Kidney (tissue), 22 donors: Measurements from ENCODE around the gene SENP3. TPM values are rescaled to one million over a fixed set of nuclear protein-coding genes. Genes with fewer than 3 reads are reported as not detected.

Source experiments
- DNase-seq, 5 donors: peaks; one replicate each; pipeline ENCODE4 v3.0.0-alpha.2; 2013 to 2020
- FAIRE-seq: peaks from 2 replicates; lab custom pipeline; 2012; peaks lifted over from hg19 to GRCh38; lab: Jason Lieb, UNC
- H3K27ac ChIP-seq, 2 donors: one replicate each; pipeline ENCODE4 v1.7.0; 2013; ENCODE audit warnings: low read depth in 2 of 2, low read length in 2 of 2, inconsistent platforms in 1 of 2
- H3K27me3 ChIP-seq: one replicate; pipeline ENCODE4 v1.7.1; 2013; ENCODE audit warnings: low read length, inconsistent platforms; ENCODE audit not compliant: control insufficient read depth, insufficient read depth
- H3K36me3 ChIP-seq, 3 donors: one replicate each; pipeline versions ENCODE4 v1.7.0 to v1.7.1; 2013; ENCODE audit warnings: low read length in 3 of 3, control low read depth in 1 of 3, inconsistent platforms in 1 of 3; ENCODE audit not compliant: insufficient read depth in 3 of 3, control insufficient read depth in 2 of 3
- H3K4me1 ChIP-seq, 3 donors: one replicate each; pipeline versions ENCODE4 v1.7.0 to v1.7.1; 2013; ENCODE audit warnings: low read length in 3 of 3, inconsistent platforms in 1 of 3, low read depth in 1 of 3; ENCODE audit not compliant: control insufficient read depth in 2 of 3, insufficient read depth in 2 of 3
- H3K4me3 ChIP-seq, 3 donors: one replicate each; pipeline versions ENCODE4 v1.7.0 to v1.8.1; 2013; ENCODE audit warnings: low read length in 3 of 3, control low read depth in 1 of 3, inconsistent platforms in 1 of 3
- H3K9ac ChIP-seq, 3 donors: one replicate each; pipeline versions ENCODE4 v1.7.0 to v1.7.1; 2013; ENCODE audit warnings: low read length in 3 of 3, control low read depth in 1 of 3, inconsistent platforms in 1 of 3
- H3K9me3 ChIP-seq, 3 donors: one replicate each; pipeline versions ENCODE4 v1.7.0 to v1.7.1; 2013; ENCODE audit warnings: low read length in 3 of 3, control low read depth in 1 of 3, inconsistent platforms in 1 of 3; ENCODE audit not compliant: control insufficient read depth in 2 of 3, insufficient read depth in 1 of 3
- CTCF ChIP-seq: IDR thresholded peaks from 3 replicates; pipeline ENCODE4 v1.5.1; 2012; ENCODE audit warnings: mild to moderate bottlenecking, moderate library complexity, borderline replicate concordance; ENCODE audit not compliant: insufficient read depth; ENCODE audit errors: extremely low read depth
- intact Hi-C: fragments of 100-400 bp; cut with DNase I; formaldehyde crosslinking; loops from one replicate; pipeline ENCODE4 v1.11.1; 2022
- long read RNA-seq, 10 donors: library from polyadenylated mRNA in 1 of 10; unstranded in 1 of 10; transcript quantifications; one replicate each; pipeline ENCODE4 v2.0.0 and lab custom pipeline, GENCODE V29; 2021 to 2026
- polyA plus RNA-seq: library from polyadenylated mRNA; stranded (reverse); fragments of 350-450 nt; fragmentation: Illumina TruSeq; extraction: RNeasy Lipid Tissue Mini Kit (QIAGEN cat#74804); gene quantifications from one replicate; pipeline ENCODE4 v1.2.3, GENCODE V29; 2014; ENCODE audit warnings: low read depth, low replicate concordance; ENCODE audit not compliant: insufficient read depth
- total RNA-seq: library from RNA; stranded (reverse); fragmentation: NEBNext Ultra II Directional; extraction: Animal tissue kit (Norgen Biotek cat#: 25700); gene quantifications from one replicate; pipeline ENCODE4 v1.2.1, GENCODE V29; 2021
- donor health status: control.
- donor health status: control.
- donor health status: control.
- donor health status: control.
- donor health status: control.
- donor health status: DM: yes; HTN: yes; CAD: no.
- donor health status: Normal renal cell carcinoma (clear cell type).

Gene SENP3
- 43.5 TPM for total RNA-seq
- polyA plus RNA-seq = 50.3 TPM
- long read RNA-seq, donor 1, transcript SENP3-205 (1 exons, 527 nt) = major isoform, 71 of 75 reads
- long read RNA-seq, donor 1, partial matches to known transcripts = 0 of 75 reads
- long read RNA-seq, donor 1, other reads (novel, unspliced or antisense) = 0 of 75 reads
- long read RNA-seq, donor 2, transcript SENP3-205 (1 exons, 527 nt) = major isoform, 90 of 100 reads
- long read RNA-seq, donor 2, partial matches to known transcripts = 7 of 100 reads
- long read RNA-seq, donor 2, other reads (novel, unspliced or antisense) = 0 of 100 reads
- long read RNA-seq, donor 3, transcript SENP3-205 (1 exons, 527 nt) = major isoform, 99 of 107 reads
- long read RNA-seq, donor 3, partial matches to known transcripts = 6 of 107 reads
- long read RNA-seq, donor 3, other reads (novel, unspliced or antisense) = 0 of 107 reads
- long read RNA-seq, donor 4, transcript SENP3-205 (1 exons, 527 nt) = major isoform, 36 of 57 reads
- long read RNA-seq, donor 4, partial matches to known transcripts = 19 of 57 reads
- long read RNA-seq, donor 4, other reads (novel, unspliced or antisense) = 0 of 57 reads
- long read RNA-seq, donor 5, transcript SENP3-205 (1 exons, 527 nt) = major isoform, 10 of 10 reads
- long read RNA-seq, donor 5, partial matches to known transcripts = 0 of 10 reads
- long read RNA-seq, donor 5, other reads (novel, unspliced or antisense) = 0 of 10 reads
- long read RNA-seq, donor 6, transcript SENP3-205 (1 exons, 527 nt) = major isoform, 23 of 28 reads
- long read RNA-seq, donor 6, partial matches to known transcripts = 5 of 28 reads
- long read RNA-seq, donor 6, other reads (novel, unspliced or antisense) = 0 of 28 reads
- long read RNA-seq, donor 7, transcript SENP3-205 (1 exons, 527 nt) = minor isoform, 13 of 45 reads
- long read RNA-seq, donor 7, transcript SENP3-201 (11 exons, 2,611 nt) = major isoform, 18 of 45 reads
- long read RNA-seq, donor 7, partial matches to known transcripts = 11 of 45 reads
- long read RNA-seq, donor 7, other reads (novel, unspliced or antisense) = 3 of 45 reads
- long read RNA-seq, donor 8, transcript SENP3-205 (1 exons, 527 nt) = major isoform, 43 of 57 reads
- long read RNA-seq, donor 8, partial matches to known transcripts = 14 of 57 reads
- long read RNA-seq, donor 8, other reads (novel, unspliced or antisense) = 0 of 57 reads
- long read RNA-seq, donor 9, transcript SENP3-205 (1 exons, 527 nt) = major isoform, 28 of 38 reads
- long read RNA-seq, donor 9, transcript SENP3-201 (11 exons, 2,611 nt) = minor isoform, 5 of 38 reads
- long read RNA-seq, donor 9, partial matches to known transcripts = 5 of 38 reads
- long read RNA-seq, donor 9, other reads (novel, unspliced or antisense) = 0 of 38 reads
- long read RNA-seq, donor 10, transcript SENP3-205 (1 exons, 527 nt) = major isoform, 54 of 61 reads
- long read RNA-seq, donor 10, partial matches to known transcripts = 0 of 61 reads
- long read RNA-seq, donor 10, other reads (novel, unspliced or antisense) = 5 of 61 reads

DNA sequence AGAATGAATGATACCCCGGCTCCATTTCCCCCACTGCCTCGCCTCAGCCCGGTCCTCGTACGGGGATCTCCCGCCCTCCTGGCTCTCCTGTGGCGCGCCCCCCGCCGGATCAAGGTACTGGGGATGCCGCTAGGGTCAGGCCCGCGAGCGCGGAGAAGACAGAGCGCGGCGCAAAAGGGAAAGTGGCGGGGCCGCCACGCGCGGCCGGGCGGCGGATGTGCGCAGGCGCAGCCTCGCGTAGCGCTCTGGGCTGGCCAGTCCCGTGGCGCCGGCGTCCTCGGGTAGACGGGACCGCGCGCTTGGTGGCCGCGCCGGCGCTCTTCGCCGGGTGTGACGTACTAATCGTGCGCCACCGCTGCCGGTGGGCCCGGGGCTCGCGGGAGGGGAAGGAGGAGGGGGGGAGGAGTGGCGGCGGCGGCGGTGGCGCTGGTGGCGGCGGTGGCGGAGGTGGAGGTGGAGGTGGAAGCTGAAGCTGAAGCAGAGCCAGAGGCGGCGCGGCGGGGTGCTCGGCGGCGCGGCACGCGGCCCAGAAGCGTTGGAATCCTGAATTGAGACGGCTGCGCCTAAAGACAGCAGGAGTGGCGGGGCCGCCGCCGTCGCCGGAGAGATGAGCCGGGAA is at the start of gene SENP3:
Gene SENP3, plus strand, starts transcription at position 331 of the 619 bp plus-strand sequence. CDS start 1,158 bp downstream, outside the sequence.
- peak within 1 kb of the TSS; percentile 69 to 86 (median 75) for H3K4me3 ChIP-seq
- peaks cover 3 to 47% (median 35%) of the 10 kb centered on the region in 3 donors for H3K4me1 ChIP-seq
- peaks cover 4 to 20% (median 8%) of the 10 kb centered on the region in 3 donors for H3K36me3 ChIP-seq
- peak within 1 kb of the TSS; percentile 52 to 92 (median 63) for H3K9ac ChIP-seq
- FAIRE-seq = no peak
- peak within 1 kb of the TSS; percentile 80 to 99 for H3K27ac ChIP-seq
- H3K27me3 ChIP-seq = no peaks in the 10 kb centered on the region
- TF ChIP-seq CTCF = no peak
- no peaks in the 10 kb centered on the region for H3K9me3 ChIP-seq
- peak; percentile 93 to 97 (median 95) for DNase-seq
- intact Hi-C loops = no loop called here

- TF ChIP-seq CTCF = no peak
- no peaks in the 10 kb centered on the region for H3K9me3 ChIP-seq
- no peaks in the 10 kb centered on the region for H3K27me3 ChIP-seq
- H3K27ac ChIP-seq = no peak overlapping the region
- no peak overlapping the region for H3K4me3 ChIP-seq
- H3K4me1 ChIP-seq = no peaks in the 10 kb centered on the region
- no peak overlapping the region for H3K9ac ChIP-seq
- intact Hi-C loops = no loop called here
- FAIRE-seq = no peak
- peaks cover 12 to 62% (median 47%) of the 10 kb centered on the region in 3 donors for H3K36me3 ChIP-seq
- DNase-seq = no peak
These were observed 49.6 kb upstream of the SENP3 start for GRCh38 chr17:7512105-7512504.
